GM21423 (cell line): Measurements from ENCODE around the gene PRELID3B.
"Not testable (repeated sequence)": the region's sequence is repeated elsewhere in the genome, so short reads cannot be mapped to it uniquely, and the experiment has no call there.

ENCODE experiments used
- ATAC-seq: cut with Tn5 transposase; IDR thresholded peaks from one replicate; pipeline ENCODE4 v1.9.1; 2021; ENCODE audit warnings: mild to moderate bottlenecking, moderate library complexity; ENCODE audit not compliant: unreplicated experiment

PRELID3B gene

GRCh38 chr20:59050437-59050836 lies 7.9 kb upstream of the PRELID3B start:
- ATAC-seq, result no peak

- ATAC-seq, result no peak
Measured at GRCh38 chr20:59048681-59049030, 6.1 kb upstream of the PRELID3B start.

GRCh38 chr20:59047938-59048680 lies 5.5 kb upstream of the PRELID3B start:
- no peak for ATAC-seq

- ATAC-seq, result no peak
Measured at GRCh38 chr20:59046862-59047261, 4.3 kb upstream of the PRELID3B start.

GRCh38 chr20:59044796-59045195 lies 2.2 kb upstream of the PRELID3B start:
- ATAC-seq, result no peak

GRCh38 chr20:59044295-59044694 lies 1.7 kb upstream of the PRELID3B start:
- ATAC-seq, result no peak

- no peak for ATAC-seq
Measured at GRCh38 chr20:59043698-59044097, 1.1 kb upstream of the PRELID3B start.

- peak; percentile 93 for ATAC-seq
Measured at GRCh38 chr20:59042796-59043631, 428 bp upstream of the PRELID3B start.

- not testable (repeated sequence) for ATAC-seq
Measured at GRCh38 chr20:59041487-59041886, 1.1 kb downstream of the PRELID3B start.

GRCh38 chr20:59040667-59041066 lies 1.9 kb downstream of the PRELID3B start:
- ATAC-seq, result no peak

GRCh38 chr20:59039233-59039632 lies 3.4 kb downstream of the PRELID3B start:
- ATAC-seq, result no peak

- ATAC-seq, result no peak
Measured at GRCh38 chr20:59037386-59037785, 5.2 kb downstream of the PRELID3B start.

- ATAC-seq, result no peak
Measured at GRCh38 chr20:59035381-59035780, 7.2 kb downstream of the PRELID3B start.

GRCh38 chr20:59033616-59034165 lies 8.9 kb downstream of the PRELID3B start:
- no peak for ATAC-seq

GRCh38 chr20:59033093-59033492 lies 9.5 kb downstream of the PRELID3B start:
- ATAC-seq, result no peak

GRCh38 chr20:59032713-59033059 lies 9.9 kb downstream of the PRELID3B start:
- no peak for ATAC-seq

GRCh38 chr20:59032023-59032712 lies 10.4 kb downstream of the PRELID3B start, which contains the start of gene ATP5F1E:
ATP5F1E (minus strand) TSS chr20:59032335; CDS start chr20:59032251, 84 bp downstream.
- ATAC-seq, result peak; percentile 97

GRCh38 chr20:59031564-59032022 lies 11.0 kb downstream of the PRELID3B start:
- ATAC-seq, result no peak

- ATAC-seq, result no peak
Measured at GRCh38 chr20:59030911-59031563, 11.5 kb downstream of the PRELID3B start.

- no peak for ATAC-seq
Measured at GRCh38 chr20:59028812-59029211, 13.8 kb downstream of the PRELID3B start.
